T-cell (primary cell): ENCODE data around the gene TULP4. TPM values are rescaled to one million over a fixed set of nuclear protein-coding genes. Genes with fewer than 3 reads are reported as not detected.

Experiments used
- ATAC-seq, 4 experiments: fragments of 200-7000 bp in 3 of 4; fragments of 150-1000 bp in 1 of 4; cut with Tn5 transposase; replicated peaks in 1 of 4; 1 replicate in 3 of 4; 2 replicates in 1 of 4; pipeline ENCODE4 v1.10.0; 2021; ENCODE audit warnings: moderate library complexity in 3 of 4, mild to moderate bottlenecking in 2 of 4, moderate number of reproducible peaks in 1 of 4
- CTCF ChIA-PET, 2 donors: fragments of 300-600 bp; sonication (Branson Sonifier 250); formaldehyde crosslinking; loops; one replicate each; lab custom pipeline; 2022; ENCODE audit warnings: antibody characterized with exemption in 2 of 2; lab: Charles Lee
- POLR2A ChIA-PET, 2 donors: fragments of 300-600 bp; sonication (Branson Sonifier 250); formaldehyde crosslinking; loops; one replicate each; lab custom pipeline; 2022; ENCODE audit warnings: antibody characterized with exemption in 2 of 2; lab: Charles Lee
- DNase-seq, 35 experiments: peaks; one replicate each; pipeline versions ENCODE4 v3.0.0 to v3.0.0-alpha.2; 2013 to 2023
- H3K27ac ChIP-seq: one replicate; pipeline ENCODE4 v1.5.1; 2013; ENCODE audit warnings: low read length
- H3K27me3 ChIP-seq, 2 experiments: replicated peaks in 1 of 2; 1 replicate in 1 of 2; 2 replicates in 1 of 2; pipeline versions ENCODE4 v1.6.1 to v1.7.0; 2013; ENCODE audit warnings: low read length in 1 of 2, mixed read lengths in 1 of 2; ENCODE audit not compliant: control insufficient read depth in 2 of 2, insufficient read depth in 2 of 2; ENCODE audit errors: extremely low read depth in 1 of 2
- H3K36me3 ChIP-seq, 2 donors: 1 replicate in 1 of 2; 2 replicates in 1 of 2; pipeline versions ENCODE4 v1.6.1 to v1.7.0; 2013; ENCODE audit warnings: low read length in 1 of 2; ENCODE audit not compliant: control insufficient read depth in 2 of 2, insufficient read depth in 1 of 2; ENCODE audit errors: extremely low read depth in 1 of 2
- H3K4me1 ChIP-seq, 2 experiments: 1 replicate in 1 of 2; 2 replicates in 1 of 2; pipeline versions ENCODE4 v1.6.1 to v1.7.0; 2013; ENCODE audit warnings: low read length in 2 of 2, mixed read lengths in 1 of 2; ENCODE audit not compliant: insufficient read depth in 2 of 2, control insufficient read depth in 1 of 2; ENCODE audit errors: extremely low read depth in 1 of 2
- H3K4me3 ChIP-seq, 2 donors: 1 replicate in 1 of 2; 2 replicates in 1 of 2; pipeline versions ENCODE4 v1.5.1 to v1.7.0; 2013; ENCODE audit warnings: mild to moderate bottlenecking in 2 of 2, low read length in 1 of 2, moderate library complexity in 1 of 2; ENCODE audit not compliant: control insufficient read depth in 1 of 2; ENCODE audit errors: extremely low read depth in 1 of 2
- H3K9me3 ChIP-seq: 2 replicates; pipeline ENCODE4 v1.7.0; 2013
- H3K27ac Mint-ChIP-seq, 2 donors: one replicate each; pipeline ENCODE4 v1.8.0; 2020 to 2021; ENCODE audit warnings: mild to moderate bottlenecking in 2 of 2, mixed read lengths in 2 of 2
- H3K27me3 Mint-ChIP-seq, 2 donors: one replicate each; pipeline ENCODE4 v1.8.0; 2021 to 2022; ENCODE audit warnings: mixed read lengths in 2 of 2
- H3K36me3 Mint-ChIP-seq: one replicate; pipeline ENCODE4 v1.8.0; 2021; ENCODE audit warnings: mixed read lengths
- H3K4me1 Mint-ChIP-seq, 3 donors: one replicate each; pipeline ENCODE4 v1.8.0; 2020 to 2022; ENCODE audit warnings: mixed read lengths in 3 of 3, mild to moderate bottlenecking in 1 of 3
- H3K4me3 Mint-ChIP-seq, 3 donors: one replicate each; pipeline ENCODE4 v1.8.0; 2020 to 2022; ENCODE audit warnings: mild to moderate bottlenecking in 3 of 3, mixed read lengths in 3 of 3, moderate library complexity in 3 of 3
- H3K9me3 Mint-ChIP-seq, 3 donors: one replicate each; pipeline ENCODE4 v1.8.0; 2020 to 2022; ENCODE audit warnings: mixed read lengths in 3 of 3
- WGBS: methylation state at CpG from one replicate; pipeline ENCODE4 v1.1.5; 2013; ENCODE audit warnings: missing lambda C conversion rate; ENCODE audit not compliant: insufficient coverage; 5-methylcytosine and 5-hydroxymethylcytosine counted together
- total RNA-seq, 35 experiments: library from RNA in 6 of 35; stranded (reverse) in 6 of 35; fragments of 120-200 nt in 1 of 35; gene quantifications; one replicate each; pipeline versions ENCODE4 v1.2.1 to v1.2.4 and lab custom pipeline; 2013 to 2026

The TULP4 gene
- total RNA-seq, 5 donors from 2014 or later (not counting 1 experiment from before 2014, with no cell fraction given): 62.9 to 85.1 (median 76.1) TPM

GRCh38 chr6:158480989-158481388 is 168.7 kb downstream of the TULP4 start:
- H3K27ac Mint-ChIP-seq: no peak overlapping the region
- H3K27me3 Mint-ChIP-seq: no peaks in the 10 kb centered on the region
- ChIA-PET CTCF (no interaction called here), POLR2A (interaction anchor here in 1 of 2 donors (0.6 kb wide), 1 partner anchor 469 kb away, joined by 3 read pairs; no protein-coding TSS in a partner anchor)
- H3K9me3 ChIP-seq: no peaks in the 10 kb centered on the region
- no peak overlapping the region for H3K27ac ChIP-seq
- H3K27me3 ChIP-seq: no peaks in the 10 kb centered on the region
- no peak for ATAC-seq
- DNase-seq: no peak
- no peak overlapping the region for H3K4me3 Mint-ChIP-seq
- peaks cover 14 to 43% of the 10 kb centered on the region in 2 donors for H3K36me3 ChIP-seq
- H3K4me3 ChIP-seq: no peak overlapping the region
- H3K36me3 Mint-ChIP-seq: peaks cover 65% of the 10 kb centered on the region
- 97% methylated on average over 19 of the region's 20 CpGs for WGBS
- no peaks in the 10 kb centered on the region for H3K4me1 Mint-ChIP-seq
- H3K4me1 ChIP-seq: no peaks in the 10 kb centered on the region
- peaks cover 0 to 3% (median 0%) of the 10 kb centered on the region in 3 donors for H3K9me3 Mint-ChIP-seq

- DNase-seq: no peak
- peaks cover 0 to 3% (median 0%) of the 10 kb centered on the region in 3 donors for H3K9me3 Mint-ChIP-seq
- no peaks in the 10 kb centered on the region for H3K9me3 ChIP-seq
- ChIA-PET POLR2A (no interaction called here), CTCF (no interaction called here)
- no peak for ATAC-seq
- H3K27ac ChIP-seq: no peak overlapping the region
- H3K4me3 ChIP-seq: no peak overlapping the region
- H3K36me3 Mint-ChIP-seq: peaks cover 57% of the 10 kb centered on the region
- no peaks in the 10 kb centered on the region for H3K4me1 Mint-ChIP-seq
- no peaks in the 10 kb centered on the region for H3K4me1 ChIP-seq
- no peaks in the 10 kb centered on the region for H3K27me3 Mint-ChIP-seq
- H3K4me3 Mint-ChIP-seq: no peak overlapping the region
- peak overlapping the region in 1 of 2 donors; percentile 50 for H3K27ac Mint-ChIP-seq
- 88% methylated on average over 8 of the region's 12 CpGs for whole genome bisulfite sequencing
- H3K27me3 ChIP-seq: no peaks in the 10 kb centered on the region
- H3K36me3 ChIP-seq: peaks cover 14 to 37% of the 10 kb centered on the region in 2 donors
Measured at GRCh38 chr6:158481690-158482473, 169.6 kb downstream of the TULP4 start.

GRCh38 chr6:158485431-158485830 is 173.2 kb downstream of the TULP4 start:
- H3K36me3 ChIP-seq: peaks cover 8 to 33% of the 10 kb centered on the region in 2 donors
- CTCF ChIA-PET: no interaction called here
- no peaks in the 10 kb centered on the region for H3K4me1 ChIP-seq
- no peak overlapping the region for H3K4me3 Mint-ChIP-seq
- H3K4me1 Mint-ChIP-seq: no peaks in the 10 kb centered on the region
- no peaks in the 10 kb centered on the region for H3K9me3 ChIP-seq
- no peaks in the 10 kb centered on the region for H3K27me3 Mint-ChIP-seq
- H3K27me3 ChIP-seq: no peaks in the 10 kb centered on the region
- peaks cover 43% of the 10 kb centered on the region for H3K36me3 Mint-ChIP-seq
- no peak for DNase-seq
- no peak overlapping the region for H3K4me3 ChIP-seq
- POLR2A ChIA-PET: no interaction called here
- no peak overlapping the region for H3K27ac Mint-ChIP-seq
- H3K9me3 Mint-ChIP-seq: no peaks in the 10 kb centered on the region
- ATAC-seq: no peak
- no peak overlapping the region for H3K27ac ChIP-seq
- WGBS: 93% methylated on average over 2 of the region's 2 CpGs

GRCh38 chr6:158487495-158487894 is 175.2 kb downstream of the TULP4 start:
- WGBS: 92% methylated on average over 4 of the region's 5 CpGs
- Histone ChIP-seq H3K27me3 (no peaks in the 10 kb centered on the region), H3K4me1 (no peaks in the 10 kb centered on the region), H3K27ac (no peak overlapping the region), H3K9me3 (no peaks in the 10 kb centered on the region), H3K36me3 (peaks cover 3 to 13% of the 10 kb centered on the region in 2 donors), H3K4me3 (no peak overlapping the region)
- CTCF ChIA-PET: no interaction called here
- DNase-seq (no peak), ATAC-seq (no peak)
- Mint-ChIP-seq H3K4me3 (no peak overlapping the region), H3K27me3 (no peaks in the 10 kb centered on the region), H3K4me1 (no peaks in the 10 kb centered on the region), H3K9me3 (no peaks in the 10 kb centered on the region), H3K36me3 (peaks cover 27% of the 10 kb centered on the region), H3K27ac (no peak overlapping the region)
- POLR2A ChIA-PET: interaction anchor here in 1 of 2 donors (0.6 kb wide), 1 partner anchor 1146 kb away, joined by 8 read pairs; no protein-coding TSS in a partner anchor

- Histone ChIP-seq H3K9me3 (no peaks in the 10 kb centered on the region), H3K36me3 (peaks cover 3 to 11% of the 10 kb centered on the region in 2 donors), H3K27me3 (no peaks in the 10 kb centered on the region), H3K27ac (no peak overlapping the region), H3K4me1 (no peaks in the 10 kb centered on the region), H3K4me3 (no peak overlapping the region)
- H3K27ac Mint-ChIP-seq: no peak overlapping the region
- CTCF ChIA-PET: no interaction called here
- no peaks in the 10 kb centered on the region for H3K27me3 Mint-ChIP-seq
- no peak for DNase-seq
- no peak for ATAC-seq
- no peak overlapping the region for H3K4me3 Mint-ChIP-seq
- POLR2A ChIA-PET: no interaction called here
- H3K36me3 Mint-ChIP-seq: peaks cover 26% of the 10 kb centered on the region
- 20% methylated on average over 1 of the region's 4 CpGs for WGBS
- no peaks in the 10 kb centered on the region for H3K9me3 Mint-ChIP-seq
- H3K4me1 Mint-ChIP-seq: no peaks in the 10 kb centered on the region
Measured at GRCh38 chr6:158488065-158488464, 175.8 kb downstream of the TULP4 start.

GRCh38 chr6:158489441-158489840 is 177.2 kb downstream of the TULP4 start:
- no peaks in the 10 kb centered on the region for H3K9me3 Mint-ChIP-seq
- ATAC-seq (no peak), DNase-seq (no peak)
- H3K36me3 Mint-ChIP-seq: peaks cover 28% of the 10 kb centered on the region
- H3K4me1 Mint-ChIP-seq: no peaks in the 10 kb centered on the region
- no peaks in the 10 kb centered on the region for H3K27me3 Mint-ChIP-seq
- WGBS: no CpG with 5 or more reads among the region's 4 CpGs
- H3K36me3 ChIP-seq: peaks cover 3 to 19% of the 10 kb centered on the region in 2 donors
- no peaks in the 10 kb centered on the region for H3K4me1 ChIP-seq
- H3K27ac Mint-ChIP-seq: no peak overlapping the region
- H3K9me3 ChIP-seq: no peaks in the 10 kb centered on the region
- ChIA-PET POLR2A (no interaction called here), CTCF (no interaction called here)
- H3K27ac ChIP-seq: no peak overlapping the region
- H3K4me3 Mint-ChIP-seq: no peak overlapping the region
- no peak overlapping the region for H3K4me3 ChIP-seq
- H3K27me3 ChIP-seq: no peaks in the 10 kb centered on the region
